ENCODE results near the gene KIAA0513.
"Not testable (repeated sequence)": the region's sequence is repeated elsewhere in the genome, so short reads cannot be mapped to it uniquely, and the experiment has no call there.

Gene KIAA0513

GRCh38 chr16:85051683-85052082, 24.1 kb downstream of the KIAA0513 start:
- no peak for DNase-seq

- no peak for DNase-seq
Observed at GRCh38 chr16:85052536-85052935, 24.9 kb downstream of the KIAA0513 start.

- DNase-seq, result not testable (repeated sequence)
Observed at GRCh38 chr16:85054321-85054720, 26.7 kb downstream of the KIAA0513 start.

- no peak for DNase-seq
Observed at GRCh38 chr16:85054948-85055492, 27.4 kb downstream of the KIAA0513 start.

- no peak for DNase-seq
Observed at GRCh38 chr16:85055493-85056210, 28.1 kb downstream of the KIAA0513 start.

GRCh38 chr16:85056211-85056748, 28.7 kb downstream of the KIAA0513 start:
- DNase-seq, result no peak

- no peak for DNase-seq
Observed at GRCh38 chr16:85057212-85057889, 29.8 kb downstream of the KIAA0513 start.

- no peak for DNase-seq
Observed at GRCh38 chr16:85057948-85058347, 30.4 kb downstream of the KIAA0513 start.

GRCh38 chr16:85058909-85059308, 31.3 kb downstream of the KIAA0513 start:
- no peak for DNase-seq

GRCh38 chr16:85061566-85061965, 34.0 kb downstream of the KIAA0513 start:
- no peak for DNase-seq

- DNase-seq, result no peak
Observed at GRCh38 chr16:85062323-85062722, 34.7 kb downstream of the KIAA0513 start.

- no peak for DNase-seq
Observed at GRCh38 chr16:85062845-85063244, 35.2 kb downstream of the KIAA0513 start.

GRCh38 chr16:85064186-85064585, 36.6 kb downstream of the KIAA0513 start:
- DNase-seq, result no peak

GRCh38 chr16:85065099-85065498, 37.5 kb downstream of the KIAA0513 start:
- no peak for DNase-seq

- DNase-seq, result no peak
Observed at GRCh38 chr16:85066346-85066885, 38.8 kb downstream of the KIAA0513 start.

GRCh38 chr16:85067024-85067423, 39.4 kb downstream of the KIAA0513 start:
- no peak for DNase-seq

GRCh38 chr16:85067426-85067825, 39.8 kb downstream of the KIAA0513 start:
- no peak for DNase-seq

- DNase-seq, result no peak
Observed at GRCh38 chr16:85068746-85069145, 41.2 kb downstream of the KIAA0513 start.

GRCh38 chr16:85069171-85069570, 41.6 kb downstream of the KIAA0513 start:
- no peak for DNase-seq

- no peak for DNase-seq
Observed at GRCh38 chr16:85072076-85072860, 44.7 kb downstream of the KIAA0513 start.

GRCh38 chr16:85072947-85073346, 45.4 kb downstream of the KIAA0513 start:
- no peak for DNase-seq

- DNase-seq, result no peak
Observed at GRCh38 chr16:85074225-85074914, 46.8 kb downstream of the KIAA0513 start.
